GM13977 (cell line): ENCODE measurements around the gene MUC4.
"Not testable (repeated sequence)": the region's sequence is repeated elsewhere in the genome, so short reads cannot be mapped to it uniquely, and the experiment has no call there.

Experiments
- DNase-seq: peaks from one replicate; pipeline ENCODE4 v3.0.0; 2012; ENCODE audit warnings: low spot score
- CTCF ChIP-seq: IDR thresholded peaks from 2 replicates; pipeline ENCODE4 v1.5.1; 2012; ENCODE audit warnings: mild to moderate bottlenecking, control low read depth; ENCODE audit not compliant: insufficient read depth; ENCODE audit errors: extremely low read depth, missing control alignments
- in situ Hi-C: fragments of 300-500 bp; cut with MboI; formaldehyde crosslinking; loops from one replicate; pipeline ENCODE4 v1.12.0; 2022; ENCODE audit warnings: low sequenced_read_pairs, low pct_unique_long_range_greater_than_20kb, mixed read lengths, inconsistent platforms; ENCODE audit not compliant: unreplicated experiment

Gene MUC4

GRCh38 chr3:195746346-195746745 lies 65.4 kb downstream of the MUC4 start:
- in situ Hi-C loops, result no loop called here
- no peak for DNase-seq
- no peak for TF ChIP-seq CTCF

- in situ Hi-C loops, result no loop called here
- TF ChIP-seq CTCF, result no peak
Observed at GRCh38 chr3:195744437-195744836, 67.3 kb downstream of the MUC4 start.

GRCh38 chr3:195739561-195740111 lies 72.1 kb downstream of the MUC4 start:
- in situ Hi-C loops, result no loop called here
- TF ChIP-seq CTCF, result no peak
- DNase-seq, result no peak

More at GRCh38 chr3:195744437-195744836, 67.3 kb downstream of the MUC4 start:
- DNase-seq, result no peak

GRCh38 chr3:195738274-195739044 lies 73.3 kb downstream of the MUC4 start:
- TF ChIP-seq CTCF, result no peak
- DNase-seq, result no peak
- in situ Hi-C loops, result no loop called here

- DNase-seq, in situ Hi-C loops: not testable (repeated sequence)
Observed at GRCh38 chr3:195737782-195738181, 73.9 kb downstream of the MUC4 start.

GRCh38 chr3:195736866-195737490 lies 74.8 kb downstream of the MUC4 start:
- TF ChIP-seq CTCF, result no peak
- DNase-seq, result no peak
- in situ Hi-C loops, result no loop called here

GRCh38 chr3:195735036-195735695 lies 76.6 kb downstream of the MUC4 start:
- no peak for DNase-seq
- TF ChIP-seq CTCF, result no peak
- in situ Hi-C loops, result no loop called here
